ENCODE results near the gene SLCO1B1.

GRCh38 chr12:21172079-21172478, 41.1 kb downstream of the SLCO1B1 start:
- TF ChIP-seq CTCF (IDR thresholded peaks at IDR 0.05) (no peak), POLR2A (IDR thresholded peaks at IDR 0.05) (no peak)

Data from heart left ventricle (tissue), 13 donors.